HepG2 (cell line): Measurements from ENCODE around the gene ZNF276. TPM values are rescaled to one million over a fixed set of nuclear protein-coding genes. Genes with fewer than 3 reads are reported as not detected.

Experiments
- ASH2L ChIP-seq: fragments of 300-600, 200-600 bp; sonication (generic); IDR thresholded peaks from 2 replicates; pipeline ENCODE4 v1.7.0; 2017; ENCODE audit warnings: low read depth, mild to moderate bottlenecking, moderate library complexity, mixed read lengths, low read length; ENCODE audit not compliant: insufficient read length
- BORCS8-MEF2B ChIP-seq: sonication (generic); formaldehyde crosslinking; IDR thresholded peaks from 2 replicates; pipeline ENCODE4 v1.8.0; 2022; ENCODE audit warnings: mild to moderate bottlenecking, missing genetic modification reagents
- CEBPB ChIP-seq: IDR thresholded peaks from 2 replicates; pipeline ENCODE4 v1.6.1; 2011; ENCODE audit warnings: low read depth, low read length, improper control_type of control experiment, borderline replicate concordance
- CREM ChIP-seq, 2 experiments: sonication (generic) in 1 of 2; formaldehyde crosslinking in 1 of 2; IDR thresholded peaks; 2 replicates each; pipeline versions ENCODE4 v1.4.0 to v1.6.1; 2016 to 2020; ENCODE audit warnings: antibody characterized with exemption in 1 of 2, mild to moderate bottlenecking in 1 of 2, missing genetic modification reagents in 1 of 2
- DR1 ChIP-seq: sonication (generic); formaldehyde crosslinking; IDR thresholded peaks from 2 replicates; pipeline ENCODE4 v1.8.0; 2021; ENCODE audit warnings: mild to moderate bottlenecking, missing genetic modification reagents, inconsistent platforms
- EP300 ChIP-seq, 3 experiments: sonication (generic) in 1 of 3; formaldehyde crosslinking in 1 of 3; IDR thresholded peaks; 2 replicates each; pipeline versions ENCODE4 v1.5.1 to v1.6.1; 2011 to 2020; ENCODE audit warnings: low read depth in 2 of 3, low read length in 2 of 3, borderline replicate concordance in 1 of 3, improper control_type of control experiment in 1 of 3, mild to moderate bottlenecking in 1 of 3, missing genetic modification reagents in 1 of 3, moderate library complexity in 1 of 3
- PCBP1 ChIP-seq: fragments of 200-400 bp; formaldehyde crosslinking; IDR thresholded peaks from 2 replicates; pipeline ENCODE4 v1.6.1; 2017; ENCODE audit warnings: mild to moderate bottlenecking, low read depth, low read length, borderline replicate concordance
- SP1 ChIP-seq, 2 experiments: fragments of 450-650 bp in 1 of 2; sonication (generic) in 1 of 2; formaldehyde crosslinking in 1 of 2; IDR thresholded peaks; 2 replicates each; pipeline versions ENCODE4 v1.4.0 to v1.6.1; 2016 to 2020; ENCODE audit warnings: missing genetic modification reagents in 1 of 2
- TCF7 ChIP-seq: sonication (generic); IDR thresholded peaks from 2 replicates; pipeline ENCODE4 v1.6.1; 2016; ENCODE audit warnings: antibody characterized with exemption, low read depth
- TMF1 ChIP-seq: sonication (generic); formaldehyde crosslinking; IDR thresholded peaks from 2 replicates; pipeline ENCODE4 v1.8.1; 2022; ENCODE audit warnings: low read depth, missing genetic modification reagents
- ZNF251 ChIP-seq: sonication (generic); formaldehyde crosslinking; IDR thresholded peaks from 2 replicates; pipeline ENCODE4 v1.9.0; 2021; ENCODE audit warnings: mild to moderate bottlenecking, missing genetic modification reagents
- ZNF672 ChIP-seq: sonication (generic); formaldehyde crosslinking; IDR thresholded peaks from 2 replicates; pipeline ENCODE4 v1.8.1; 2022; ENCODE audit warnings: missing genetic modification reagents
- polyA plus RNA-seq, 8 experiments: library from polyadenylated mRNA; depleted of rRNA in 3 of 8; stranded (reverse) in 7 of 8; unstranded in 1 of 8; fragments of >200 nt; fragmentation: Illumina TruSeq in 4 of 8; extraction: Trizol in 4 of 8; gene quantifications; 2 replicates each; pipeline versions ENCODE4 v1.2.1 to v1.2.3, GENCODE V29; 2011 to 2016; ENCODE audit warnings: low read depth in 4 of 8, missing spikeins in 1 of 8, mixed read lengths in 1 of 8; ENCODE audit not compliant: insufficient read depth in 1 of 8
- total RNA-seq, 5 experiments: library from RNA; depleted of rRNA; stranded (reverse); fragments of >200 nt; fragmentation: Illumina TruSeq; extraction: Trizol; gene quantifications; 2 replicates each; pipeline ENCODE4 v1.2.3, GENCODE V29; 2016; ENCODE audit warnings: low read depth in 1 of 5
- TF ChIP-seq, protein P1 (sequence below): sonication (generic); formaldehyde crosslinking; conservative IDR thresholded peaks from 2 replicates; pipeline ENCODE4 v1.8.0; 2022; ENCODE audit warnings: mild to moderate bottlenecking, moderate library complexity, missing genetic modification reagents
- TF ChIP-seq, protein P2 (sequence below): sonication (generic); formaldehyde crosslinking; IDR thresholded peaks from 2 replicates; pipeline ENCODE4 v1.4.0; 2020; ENCODE audit warnings: missing genetic modification reagents, borderline replicate concordance
- TF ChIP-seq, protein P3 (sequence below): sonication (generic); formaldehyde crosslinking; IDR thresholded peaks from 2 replicates; pipeline ENCODE4 v1.5.0; 2020; ENCODE audit warnings: missing genetic modification reagents
- TF ChIP-seq, protein P4 (sequence below): IDR thresholded peaks from 2 replicates; pipeline ENCODE4 v1.6.1; 2016; ENCODE audit warnings: low read depth, control low read depth
- TF ChIP-seq, protein P5 (sequence below): sonication (generic); formaldehyde crosslinking; IDR thresholded peaks from 2 replicates; pipeline ENCODE4 v1.4.0; 2020; ENCODE audit warnings: missing genetic modification reagents

Gene ZNF276
- total and polyA plus RNA-seq, 2 of the 13 experiments (the other 11 are each of a cell fraction or from before 2014, with no cell fraction given) = 17.7 to 18.0 TPM

DNA sequence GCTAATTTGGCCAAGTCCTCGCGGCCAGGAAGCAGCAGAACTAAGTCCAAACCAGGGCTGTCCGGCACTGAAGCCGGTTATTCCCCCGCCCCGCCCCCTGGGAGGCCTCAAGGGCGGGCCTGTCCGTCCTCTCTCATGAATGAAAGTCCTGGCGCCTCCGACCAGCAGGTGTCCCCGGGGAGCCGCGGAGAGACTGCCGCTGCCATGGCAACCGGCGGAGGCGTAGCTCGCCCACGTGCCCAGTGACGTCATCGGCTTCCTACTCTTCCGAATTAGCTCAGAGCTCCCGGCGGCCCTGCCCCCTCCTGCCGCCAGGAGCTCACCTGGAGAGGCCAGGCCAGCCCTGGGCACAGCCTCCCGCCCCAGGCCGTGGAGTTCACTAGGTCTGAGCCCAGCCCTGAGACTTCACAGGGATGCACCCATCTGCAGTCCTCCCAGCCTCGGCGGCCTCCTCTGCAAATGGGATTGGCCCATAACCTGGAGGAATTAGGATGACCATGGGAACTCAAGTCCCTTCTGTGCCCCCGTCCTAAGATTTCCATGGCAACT, 21.2 kb upstream of the ZNF276 start (continued):
- TF ChIP-seq, protein P1, sequence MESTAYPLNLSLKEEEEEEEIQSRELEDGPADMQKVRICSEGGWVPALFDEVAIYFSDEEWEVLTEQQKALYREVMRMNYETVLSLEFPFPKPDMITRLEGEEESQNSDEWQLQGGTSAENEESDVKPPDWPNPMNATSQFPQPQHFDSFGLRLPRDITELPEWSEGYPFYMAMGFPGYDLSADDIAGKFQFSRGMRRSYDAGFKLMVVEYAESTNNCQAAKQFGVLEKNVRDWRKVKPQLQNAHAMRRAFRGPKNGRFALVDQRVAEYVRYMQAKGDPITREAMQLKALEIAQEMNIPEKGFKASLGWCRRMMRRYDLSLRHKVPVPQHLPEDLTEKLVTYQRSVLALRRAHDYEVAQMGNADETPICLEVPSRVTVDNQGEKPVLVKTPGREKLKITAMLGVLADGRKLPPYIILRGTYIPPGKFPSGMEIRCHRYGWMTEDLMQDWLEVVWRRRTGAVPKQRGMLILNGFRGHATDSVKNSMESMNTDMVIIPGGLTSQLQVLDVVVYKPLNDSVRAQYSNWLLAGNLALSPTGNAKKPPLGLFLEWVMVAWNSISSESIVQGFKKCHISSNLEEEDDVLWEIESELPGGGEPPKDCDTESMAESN (CRISPR knock-in tag) = no peak; the same call in none of the 2 replicates
- TF ChIP-seq ASH2L (peak; percentile 43), EP300 (IDR thresholded peaks at IDR 0.05; ENCODE audit: low read depth in 2 of 2, low read length in 2 of 2) (peak in 1 of 2 experiments; percentile 53; a peak in 1 of 4 replicates), EP300 (CRISPR knock-in tag; IDR thresholded peaks at IDR 0.05; ENCODE audit: borderline replicate concordance) (peak; percentile 27; the same call in 1 of the 2 replicates), DR1 (no peak), TMF1 (CRISPR knock-in tag) (peak; percentile 84; the same call in 1 of the 2 replicates), CEBPB (peak; percentile 6; the same call in 1 of the 2 replicates), ZNF672 (CRISPR knock-in tag) (no peak), ZNF251 (no peak), BORCS8-MEF2B (no peak), SP1 (IDR thresholded peaks at IDR 0.05) (no peak), SP1 (CRISPR knock-in tag; IDR thresholded peaks at IDR 0.05) (peak; percentile 89), PCBP1 (peak; percentile 71; the same call in 1 of the 2 replicates), TCF7 (no peak; the same call in 1 of the 2 replicates), CREM (IDR thresholded peaks at IDR 0.05) (peak; percentile 96), CREM (CRISPR knock-in tag; IDR thresholded peaks at IDR 0.05) (no peak)
- TF ChIP-seq, protein P2, sequence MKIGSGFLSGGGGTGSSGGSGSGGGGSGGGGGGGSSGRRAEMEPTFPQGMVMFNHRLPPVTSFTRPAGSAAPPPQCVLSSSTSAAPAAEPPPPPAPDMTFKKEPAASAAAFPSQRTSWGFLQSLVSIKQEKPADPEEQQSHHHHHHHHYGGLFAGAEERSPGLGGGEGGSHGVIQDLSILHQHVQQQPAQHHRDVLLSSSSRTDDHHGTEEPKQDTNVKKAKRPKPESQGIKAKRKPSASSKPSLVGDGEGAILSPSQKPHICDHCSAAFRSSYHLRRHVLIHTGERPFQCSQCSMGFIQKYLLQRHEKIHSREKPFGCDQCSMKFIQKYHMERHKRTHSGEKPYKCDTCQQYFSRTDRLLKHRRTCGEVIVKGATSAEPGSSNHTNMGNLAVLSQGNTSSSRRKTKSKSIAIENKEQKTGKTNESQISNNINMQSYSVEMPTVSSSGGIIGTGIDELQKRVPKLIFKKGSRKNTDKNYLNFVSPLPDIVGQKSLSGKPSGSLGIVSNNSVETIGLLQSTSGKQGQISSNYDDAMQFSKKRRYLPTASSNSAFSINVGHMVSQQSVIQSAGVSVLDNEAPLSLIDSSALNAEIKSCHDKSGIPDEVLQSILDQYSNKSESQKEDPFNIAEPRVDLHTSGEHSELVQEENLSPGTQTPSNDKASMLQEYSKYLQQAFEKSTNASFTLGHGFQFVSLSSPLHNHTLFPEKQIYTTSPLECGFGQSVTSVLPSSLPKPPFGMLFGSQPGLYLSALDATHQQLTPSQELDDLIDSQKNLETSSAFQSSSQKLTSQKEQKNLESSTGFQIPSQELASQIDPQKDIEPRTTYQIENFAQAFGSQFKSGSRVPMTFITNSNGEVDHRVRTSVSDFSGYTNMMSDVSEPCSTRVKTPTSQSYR (CRISPR knock-in tag) = peak; percentile 79
- TF ChIP-seq, protein P3, sequence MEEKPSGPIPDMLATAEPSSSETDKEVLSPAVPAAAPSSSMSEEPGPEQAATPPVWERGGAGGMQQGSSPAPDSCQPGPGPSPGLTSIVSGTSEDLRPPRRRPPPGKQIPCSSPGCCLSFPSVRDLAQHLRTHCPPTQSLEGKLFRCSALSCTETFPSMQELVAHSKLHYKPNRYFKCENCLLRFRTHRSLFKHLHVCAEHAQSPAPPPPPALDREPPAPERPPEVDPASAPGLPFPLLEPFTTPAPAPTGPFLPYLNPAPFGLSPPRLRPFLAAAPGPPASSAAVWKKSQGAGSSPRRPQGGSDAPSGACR = peak; percentile 23; the same call in 1 of the 2 replicates
- TF ChIP-seq, protein P4, sequence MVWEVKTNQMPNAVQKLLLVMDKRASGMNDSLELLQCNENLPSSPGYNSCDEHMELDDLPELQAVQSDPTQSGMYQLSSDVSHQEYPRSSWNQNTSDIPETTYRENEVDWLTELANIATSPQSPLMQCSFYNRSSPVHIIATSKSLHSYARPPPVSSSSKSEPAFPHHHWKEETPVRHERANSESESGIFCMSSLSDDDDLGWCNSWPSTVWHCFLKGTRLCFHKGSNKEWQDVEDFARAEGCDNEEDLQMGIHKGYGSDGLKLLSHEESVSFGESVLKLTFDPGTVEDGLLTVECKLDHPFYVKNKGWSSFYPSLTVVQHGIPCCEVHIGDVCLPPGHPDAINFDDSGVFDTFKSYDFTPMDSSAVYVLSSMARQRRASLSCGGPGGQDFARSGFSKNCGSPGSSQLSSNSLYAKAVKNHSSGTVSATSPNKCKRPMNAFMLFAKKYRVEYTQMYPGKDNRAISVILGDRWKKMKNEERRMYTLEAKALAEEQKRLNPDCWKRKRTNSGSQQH (CRISPR knock-in tag) = peak; percentile 94
- TF ChIP-seq, protein P5, sequence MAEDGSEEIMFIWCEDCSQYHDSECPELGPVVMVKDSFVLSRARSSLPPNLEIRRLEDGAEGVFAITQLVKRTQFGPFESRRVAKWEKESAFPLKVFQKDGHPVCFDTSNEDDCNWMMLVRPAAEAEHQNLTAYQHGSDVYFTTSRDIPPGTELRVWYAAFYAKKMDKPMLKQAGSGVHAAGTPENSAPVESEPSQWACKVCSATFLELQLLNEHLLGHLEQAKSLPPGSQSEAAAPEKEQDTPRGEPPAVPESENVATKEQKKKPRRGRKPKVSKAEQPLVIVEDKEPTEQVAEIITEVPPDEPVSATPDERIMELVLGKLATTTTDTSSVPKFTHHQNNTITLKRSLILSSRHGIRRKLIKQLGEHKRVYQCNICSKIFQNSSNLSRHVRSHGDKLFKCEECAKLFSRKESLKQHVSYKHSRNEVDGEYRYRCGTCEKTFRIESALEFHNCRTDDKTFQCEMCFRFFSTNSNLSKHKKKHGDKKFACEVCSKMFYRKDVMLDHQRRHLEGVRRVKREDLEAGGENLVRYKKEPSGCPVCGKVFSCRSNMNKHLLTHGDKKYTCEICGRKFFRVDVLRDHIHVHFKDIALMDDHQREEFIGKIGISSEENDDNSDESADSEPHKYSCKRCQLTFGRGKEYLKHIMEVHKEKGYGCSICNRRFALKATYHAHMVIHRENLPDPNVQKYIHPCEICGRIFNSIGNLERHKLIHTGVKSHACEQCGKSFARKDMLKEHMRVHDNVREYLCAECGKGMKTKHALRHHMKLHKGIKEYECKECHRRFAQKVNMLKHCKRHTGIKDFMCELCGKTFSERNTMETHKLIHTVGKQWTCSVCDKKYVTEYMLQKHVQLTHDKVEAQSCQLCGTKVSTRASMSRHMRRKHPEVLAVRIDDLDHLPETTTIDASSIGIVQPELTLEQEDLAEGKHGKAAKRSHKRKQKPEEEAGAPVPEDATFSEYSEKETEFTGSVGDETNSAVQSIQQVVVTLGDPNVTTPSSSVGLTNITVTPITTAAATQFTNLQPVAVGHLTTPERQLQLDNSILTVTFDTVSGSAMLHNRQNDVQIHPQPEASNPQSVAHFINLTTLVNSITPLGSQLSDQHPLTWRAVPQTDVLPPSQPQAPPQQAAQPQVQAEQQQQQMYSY (CRISPR knock-in tag) = no peak
